Calu3 (cell line): Measurements from ENCODE around the gene BACH2. TPM values are rescaled to one million over a fixed set of nuclear protein-coding genes. Genes with fewer than 3 reads are reported as not detected.

Experiments used
- BruUV-seq: library from RNA; stranded (reverse); fragments of 400-500 nt; replicated peaks from 2 replicates; lab custom pipeline; 2021; lab: Mats Ljungman, UMichigan
- CTCF ChIA-PET: fragments of 300-600 bp; sonication (Branson Sonifier 250); formaldehyde crosslinking; loops from one replicate; lab custom pipeline; 2022; ENCODE audit warnings: antibody characterized with exemption; lab: Charles Lee
- DNase-seq: peaks from one replicate; pipeline ENCODE4 v3.0.0; 2022
- H3K27ac Mint-ChIP-seq: one replicate; pipeline ENCODE4 v1.8.0; 2022; ENCODE audit warnings: mixed read lengths; ENCODE audit not compliant: unreplicated experiment
- H3K27me3 Mint-ChIP-seq: one replicate; pipeline ENCODE4 v1.8.0; 2022; ENCODE audit warnings: mixed read lengths; ENCODE audit not compliant: unreplicated experiment
- H3K36me3 Mint-ChIP-seq: one replicate; pipeline ENCODE4 v1.8.0; 2022; ENCODE audit warnings: mild to moderate bottlenecking, moderate library complexity, mixed read lengths; ENCODE audit not compliant: insufficient read depth, unreplicated experiment
- H3K4me1 Mint-ChIP-seq: one replicate; pipeline ENCODE4 v1.8.0; 2022; ENCODE audit warnings: mild to moderate bottlenecking, low read depth, mixed read lengths; ENCODE audit not compliant: unreplicated experiment
- H3K4me3 Mint-ChIP-seq: one replicate; pipeline ENCODE4 v1.8.0; 2022; ENCODE audit warnings: mild to moderate bottlenecking, low read depth, moderate library complexity, mixed read lengths; ENCODE audit not compliant: unreplicated experiment
- H3K9me3 Mint-ChIP-seq: one replicate; pipeline ENCODE4 v1.8.0; 2022; ENCODE audit warnings: low read depth, mixed read lengths; ENCODE audit not compliant: unreplicated experiment
- CTCF ChIP-seq: fragments of 200-600 bp; IDR thresholded peaks from one replicate; pipeline ENCODE4 v1.8.0; 2022; ENCODE audit warnings: antibody characterized with exemption; ENCODE audit not compliant: unreplicated experiment
- intact Hi-C: fragments of 100-400 bp; cut with micrococcal nuclease; formaldehyde crosslinking; loops from one replicate; pipeline ENCODE4 v1.10.0; 2022; ENCODE audit not compliant: unreplicated experiment
- total RNA-seq: library from RNA; stranded (reverse); gene quantifications from 2 replicates; pipeline ENCODE4 v1.2.3, GENCODE V29; 2022

BACH2 gene
- total RNA-seq, 1 experiment from 2014 or later, result 7.2 TPM

DNA sequence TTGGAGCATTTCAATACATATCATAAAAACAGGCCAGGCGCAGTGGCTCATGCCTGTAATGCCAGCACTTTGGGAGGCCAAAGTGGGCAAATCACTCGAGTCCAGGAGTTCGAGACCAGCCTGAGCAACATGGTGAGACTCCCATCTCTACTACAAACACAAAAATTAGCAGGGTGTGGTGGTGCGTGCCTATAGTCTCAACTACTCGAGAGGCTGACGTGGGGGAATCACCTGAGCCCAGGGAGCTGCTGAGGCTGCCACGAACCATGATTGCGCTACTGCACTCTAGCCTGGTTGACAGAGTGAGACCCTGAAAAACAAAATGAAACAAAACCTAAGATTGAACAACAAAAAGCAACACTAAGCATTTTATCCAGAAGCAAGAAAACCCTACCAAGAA lies 47.2 kb downstream of the BACH2 start:
- Mint-ChIP-seq H3K27me3 (no peaks in the 10 kb centered on the region), H3K36me3 (no peaks in the 10 kb centered on the region), H3K27ac (no peak overlapping the region), H3K9me3 (no peaks in the 10 kb centered on the region), H3K4me1 (no peaks in the 10 kb centered on the region), H3K4me3 (no peak overlapping the region)
- no TSS peak for BruUV-seq
- CTCF ChIA-PET, result no interaction called here
- intact Hi-C loops, result no loop called here
- no peak for DNase-seq
- TF ChIP-seq CTCF, result no peak

- Mint-ChIP-seq H3K9me3 (no peaks in the 10 kb centered on the region), H3K4me1 (no peaks in the 10 kb centered on the region), H3K27ac (no peak overlapping the region), H3K27me3 (no peaks in the 10 kb centered on the region), H3K4me3 (no peak overlapping the region), H3K36me3 (no peaks in the 10 kb centered on the region)
- BruUV-seq, result no TSS peak
- no peak for DNase-seq
- intact Hi-C loops, result no loop called here
- CTCF ChIA-PET, result no interaction called here
- TF ChIP-seq CTCF, result no peak
Observed at GRCh38 chr6:90249034-90249433, 47.6 kb downstream of the BACH2 start.

DNA sequence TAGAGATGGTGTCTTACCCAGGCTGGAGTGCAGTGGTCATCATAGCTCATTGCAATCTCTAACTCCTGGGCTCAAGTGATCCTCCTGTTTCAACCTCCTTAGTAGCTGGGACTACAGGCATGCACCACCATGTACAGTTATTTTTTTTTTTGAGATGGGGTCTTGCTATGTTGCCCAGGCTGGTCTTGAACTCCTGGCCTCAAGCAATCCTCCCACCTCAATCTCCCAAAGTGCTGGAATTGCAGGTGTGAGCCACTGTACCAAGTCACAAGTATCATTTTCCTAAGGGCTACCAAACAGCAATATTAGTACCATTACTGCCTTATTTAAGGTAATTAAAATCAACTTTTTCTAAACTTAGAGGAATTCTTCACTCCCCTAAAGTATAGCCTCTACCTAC lies 49.4 kb downstream of the BACH2 start:
- no TSS peak for BruUV-seq
- CTCF ChIA-PET, result no interaction called here
- no peak overlapping the region for H3K4me3 Mint-ChIP-seq
- no peak for DNase-seq
- intact Hi-C loops, result no loop called here
- H3K9me3 Mint-ChIP-seq, result no peaks in the 10 kb centered on the region
- no peaks in the 10 kb centered on the region for H3K36me3 Mint-ChIP-seq
- H3K4me1 Mint-ChIP-seq, result no peaks in the 10 kb centered on the region
- H3K27me3 Mint-ChIP-seq, result no peaks in the 10 kb centered on the region
- no peak overlapping the region for H3K27ac Mint-ChIP-seq
- no peak for TF ChIP-seq CTCF

- CTCF ChIA-PET, result no interaction called here
- BruUV-seq, result no TSS peak
Observed at GRCh38 chr6:90241229-90241880, 55.3 kb downstream of the BACH2 start.

More at GRCh38 chr6:90241229-90241880, 55.3 kb downstream of the BACH2 start:
- no peaks in the 10 kb centered on the region for H3K27me3 Mint-ChIP-seq
- no peaks in the 10 kb centered on the region for H3K36me3 Mint-ChIP-seq
- no peak for DNase-seq
- intact Hi-C loops, result no loop called here
- peaks cover 10% of the 10 kb centered on the region for H3K4me1 Mint-ChIP-seq
- no peaks in the 10 kb centered on the region for H3K9me3 Mint-ChIP-seq
- TF ChIP-seq CTCF, result no peak
- H3K4me3 Mint-ChIP-seq, result no peak overlapping the region
- no peak overlapping the region for H3K27ac Mint-ChIP-seq
